GM18526 (cell line): ENCODE measurements around the gene SPARC.
A peak's percentile ranks its signal among the peaks of the same experiment; 100 is the strongest.

ENCODE experiments used
- POLR2A ChIP-seq: IDR thresholded peaks from 3 replicates; pipeline ENCODE4 v1.6.1; 2011; ENCODE audit not compliant: insufficient read length; ENCODE audit errors: extremely low read depth

Gene SPARC

DNA sequence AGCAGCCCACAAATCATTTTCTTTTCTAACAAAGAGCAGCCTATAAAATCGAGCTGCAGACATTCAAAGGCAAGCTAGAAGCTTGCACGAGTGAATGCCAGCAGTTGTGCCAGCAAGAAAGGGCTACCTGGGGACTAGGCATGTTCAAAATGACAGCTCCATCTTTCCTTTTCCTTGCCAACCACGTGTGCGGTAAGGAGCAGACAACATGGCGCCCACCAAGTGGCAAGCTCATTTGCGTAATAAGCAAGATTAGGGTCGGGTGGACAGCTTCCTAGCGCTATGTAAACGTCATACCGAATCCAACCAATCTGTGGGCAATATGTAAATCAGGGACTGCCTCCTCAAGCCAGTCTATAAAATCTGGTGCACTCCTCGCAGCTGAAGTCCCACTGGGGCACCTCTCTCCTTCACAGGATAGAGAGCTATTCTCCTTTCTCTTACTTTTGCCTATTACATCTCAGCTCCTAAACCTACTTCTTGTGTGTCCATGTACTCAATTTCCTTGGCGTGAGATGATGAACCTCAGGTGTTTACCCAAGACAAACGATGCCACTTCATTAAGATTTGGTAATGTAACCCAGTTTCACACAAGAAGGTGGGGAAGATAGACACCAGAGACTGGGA lies 22.5 kb upstream of the SPARC start:
- TF ChIP-seq POLR2A: no peak

- no peak for TF ChIP-seq POLR2A
Measured at GRCh38 chr5:151708126-151708525, 21.4 kb upstream of the SPARC start.

- TF ChIP-seq POLR2A: no peak
Measured at GRCh38 chr5:151707567-151707966, 20.9 kb upstream of the SPARC start.

GRCh38 chr5:151706906-151707305 lies 20.2 kb upstream of the SPARC start:
- TF ChIP-seq POLR2A: no peak

DNA sequence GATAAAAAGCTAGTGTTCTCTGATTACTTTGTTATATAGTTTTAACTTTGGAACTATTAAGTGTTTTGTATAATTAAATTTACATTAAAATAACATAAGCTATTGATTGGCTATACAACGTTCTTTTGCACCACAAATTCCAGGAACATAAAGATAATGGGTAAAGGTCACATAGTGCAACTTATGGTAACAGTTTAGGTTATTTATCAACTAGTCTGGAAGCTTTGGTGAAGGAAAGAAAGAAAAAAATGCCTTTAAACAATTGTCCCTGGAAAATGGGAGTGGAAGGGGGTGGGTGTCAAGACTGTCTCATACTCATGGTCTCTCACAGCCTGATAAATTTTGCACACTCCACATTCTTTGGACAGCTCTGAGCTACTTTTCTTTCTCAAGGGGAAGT lies 17.1 kb upstream of the SPARC start:
- no peak for TF ChIP-seq POLR2A

DNA sequence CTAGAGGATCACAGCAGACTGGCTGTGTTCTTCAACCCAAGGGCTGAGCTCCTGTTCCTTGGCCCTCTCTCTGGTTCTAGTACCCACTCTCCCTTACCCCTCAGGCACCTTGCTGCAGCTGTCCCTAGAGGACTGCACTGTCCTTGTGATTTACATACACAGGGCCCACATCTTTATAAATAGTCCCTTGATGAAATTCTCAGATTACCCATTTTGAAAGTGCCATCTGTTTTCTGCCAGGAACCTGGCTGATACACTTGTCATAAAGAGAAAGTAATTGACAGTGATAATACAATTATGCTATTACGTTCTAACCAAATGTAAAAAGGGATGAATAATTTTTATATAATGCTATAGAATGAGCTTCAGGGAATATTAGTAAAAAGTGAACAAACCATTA lies 16.5 kb upstream of the SPARC start:
- peak; percentile 31 for TF ChIP-seq POLR2A

- TF ChIP-seq POLR2A: no peak
Measured at GRCh38 chr5:151700820-151701219, 14.1 kb upstream of the SPARC start.

DNA sequence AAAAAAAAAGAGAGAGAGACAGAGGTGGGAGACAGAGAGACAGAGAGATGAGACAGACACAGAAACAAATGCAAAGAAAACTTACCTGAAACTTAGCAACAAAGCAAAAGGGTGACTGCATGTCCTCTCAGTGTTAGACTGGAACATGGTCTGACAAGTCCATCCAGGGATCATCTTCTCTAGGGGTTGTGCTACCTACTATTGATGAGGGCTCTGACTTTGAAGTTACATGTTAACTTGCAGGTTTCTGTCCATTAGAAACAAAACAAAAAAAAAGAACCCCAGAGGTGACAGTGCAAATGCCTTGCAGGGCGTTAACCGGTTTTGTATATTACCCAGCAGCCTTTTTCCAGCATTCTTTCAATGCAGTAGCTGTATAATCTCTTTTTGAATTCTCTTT lies 13.6 kb upstream of the SPARC start:
- TF ChIP-seq POLR2A: no peak

DNA sequence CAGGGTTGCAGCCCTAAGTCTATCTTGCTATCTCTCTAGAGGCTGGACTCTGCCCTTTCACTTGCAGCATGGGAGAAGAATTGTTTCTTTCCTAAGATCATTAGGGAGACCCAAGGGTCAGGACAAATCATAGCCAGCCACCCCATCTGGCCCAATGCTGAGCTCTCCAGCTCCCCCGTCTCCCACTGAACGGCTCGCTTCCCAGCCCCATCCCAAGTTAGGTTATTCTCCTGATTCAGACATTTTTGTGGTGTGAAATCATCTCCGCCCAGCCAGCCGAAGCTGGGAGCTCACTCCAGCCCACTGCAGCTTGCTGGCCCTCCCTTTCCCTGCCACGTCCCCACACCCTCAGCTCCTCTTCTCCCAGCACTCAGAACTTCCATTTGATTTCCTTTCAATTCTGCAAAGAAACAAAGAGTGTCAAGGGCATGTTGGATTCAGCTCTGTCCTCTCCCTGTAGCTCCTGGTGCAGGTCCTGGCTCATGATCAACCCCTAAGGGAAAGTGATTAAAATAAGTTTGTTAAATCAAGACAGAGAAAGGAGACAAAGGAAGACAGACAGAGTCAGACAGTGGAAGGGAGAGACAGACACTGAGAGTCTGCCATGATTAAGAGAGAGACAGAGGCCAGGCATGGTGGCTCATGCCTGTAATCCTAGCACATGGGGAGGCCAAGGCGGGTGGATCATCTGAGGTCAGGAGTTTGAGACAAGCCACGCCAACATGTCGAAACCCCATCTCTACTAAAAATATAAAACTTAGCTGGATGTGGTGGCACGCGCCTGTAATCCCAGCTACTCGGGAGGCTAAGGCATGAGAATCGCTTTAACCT lies 12.6 kb upstream of the SPARC start:
- no peak for TF ChIP-seq POLR2A

DNA sequence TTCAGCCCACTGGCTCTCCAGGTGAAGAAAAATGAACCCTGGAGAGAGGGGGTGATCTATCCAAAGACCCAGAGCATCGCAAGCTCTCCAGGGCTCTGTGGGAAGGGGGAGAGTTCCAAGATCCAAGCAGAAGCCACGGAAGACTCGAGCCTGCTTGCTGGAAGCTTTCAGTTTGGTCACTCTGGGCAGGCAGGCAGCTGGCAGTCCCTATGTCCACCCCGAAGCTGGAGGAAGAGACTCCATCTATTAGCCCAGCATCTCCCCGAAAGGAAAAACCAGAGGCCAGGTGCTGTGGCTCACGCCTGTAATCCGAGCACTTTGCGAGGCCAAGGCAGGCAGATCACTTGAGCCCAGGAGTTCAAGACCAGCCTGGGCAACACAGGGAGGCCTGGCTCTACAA lies 10.7 kb upstream of the SPARC start:
- no peak for TF ChIP-seq POLR2A

- no peak for TF ChIP-seq POLR2A
Measured at GRCh38 chr5:151696470-151697061, 9.9 kb upstream of the SPARC start.

DNA sequence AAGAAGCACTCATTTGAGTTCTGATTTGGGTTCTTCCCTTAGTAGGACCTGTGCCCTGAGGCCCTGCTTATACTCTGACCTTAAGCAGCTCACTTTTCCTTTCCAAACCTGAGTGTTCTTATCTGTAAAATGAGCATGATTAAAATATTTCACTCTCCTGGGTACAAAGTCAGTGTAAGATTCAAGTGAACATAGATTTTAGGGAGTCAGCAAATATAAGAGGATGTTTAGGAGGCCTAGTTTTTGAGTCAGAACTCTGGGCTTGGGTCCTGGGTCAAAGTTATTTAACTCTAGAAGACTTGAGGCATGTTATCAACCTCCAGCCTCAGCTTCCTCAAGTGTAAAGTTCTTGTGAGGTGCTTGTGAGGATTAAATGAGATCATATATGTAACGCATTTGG lies 8.7 kb upstream of the SPARC start:
- no peak for TF ChIP-seq POLR2A

GRCh38 chr5:151694035-151694485 lies 7.3 kb upstream of the SPARC start:
- TF ChIP-seq POLR2A: no peak

- no peak for TF ChIP-seq POLR2A
Measured at GRCh38 chr5:151692312-151692711, 5.6 kb upstream of the SPARC start.

DNA sequence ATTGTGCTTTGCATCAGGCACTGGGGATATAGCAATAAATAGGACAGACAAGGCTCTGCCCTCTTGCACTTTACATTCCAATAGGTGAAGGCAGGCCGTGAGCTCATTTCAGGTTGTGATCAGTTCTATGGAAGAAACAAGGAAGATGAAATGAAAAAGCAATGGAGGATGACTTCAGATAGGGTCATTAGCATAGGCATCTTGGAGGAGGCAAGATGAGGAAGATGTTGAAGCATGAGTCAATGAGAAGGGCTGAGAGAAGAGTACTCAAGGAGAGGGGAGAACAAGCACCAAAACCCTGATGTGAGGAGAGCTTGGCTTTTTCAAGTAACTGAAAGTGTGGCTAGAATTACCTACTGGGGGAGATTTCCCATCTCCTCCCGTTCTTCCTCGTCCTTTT lies 5.0 kb upstream of the SPARC start:
- TF ChIP-seq POLR2A: no peak

- TF ChIP-seq POLR2A: no peak
Measured at GRCh38 chr5:151688436-151688835, 1.7 kb upstream of the SPARC start.
